HCT116 (cell line): ENCODE results near the gene APCDD1L. TPM values are rescaled to one million over a fixed set of nuclear protein-coding genes. Genes with fewer than 3 reads are reported as not detected.

Experiments
- ATAC-seq: fragments of 200-7000 bp; cut with Tn5 transposase; 2 replicates; pipeline ENCODE4 v1.9.1; 2020; ENCODE audit warnings: mild to moderate bottlenecking, moderate library complexity
- BruUV-seq: library from RNA; stranded (reverse); fragments of 400-500 nt; replicated peaks from 2 replicates; lab custom pipeline; 2021; lab: Mats Ljungman, UMichigan
- CTCF ChIA-PET: fragments of 300-600 bp; sonication (Branson Sonifier 250); formaldehyde crosslinking; loops from one replicate; lab custom pipeline; 2021; ENCODE audit warnings: antibody characterized with exemption; lab: Charles Lee
- POLR2A ChIA-PET: fragments of 300-600, 350-600 bp; sonication (Branson Sonifier 250); formaldehyde crosslinking; loops from one replicate; lab custom pipeline; 2021; ENCODE audit warnings: antibody characterized with exemption; lab: Charles Lee
- RAD21 ChIA-PET, 2 experiments: fragments of 300-600 bp; sonication (Branson Sonifier 250); formaldehyde crosslinking; loops; one replicate each; lab custom pipeline; 2023; ENCODE audit warnings: low total read pairs in 2 of 2; ENCODE audit not compliant: uncharacterized antibody in 2 of 2, unreplicated experiment in 2 of 2, low non-redundant PET in 1 of 2; lab: Charles Lee
- DNase-seq: peaks from one replicate; pipeline ENCODE4 v3.0.0-alpha.2; 2010; ENCODE audit warnings: low read depth, low spot score
- H2AFZ ChIP-seq: fragments of 200-600 bp; shearing (Covaris generic), sonication (generic); 2 replicates; pipeline ENCODE4 v1.6.1; 2017; ENCODE audit warnings: low read depth, mixed run types, mixed read lengths, antibody characterized with exemption, low read length; ENCODE audit not compliant: poor library complexity, severe bottlenecking
- H3K27ac ChIP-seq: 2 replicates; pipeline ENCODE4 v1.5.1; 2012; ENCODE audit warnings: low read depth, low read length
- H3K27me3 ChIP-seq: fragments of 200-600 bp; sonication (generic); 2 replicates; pipeline ENCODE4 v1.6.1; 2016; ENCODE audit warnings: mixed run types, low read length, mixed read lengths; ENCODE audit not compliant: insufficient read depth
- H3K36me3 ChIP-seq, 2 experiments: fragments of 200-500 bp in 1 of 2; fragments of 200-600 bp in 1 of 2; sonication (Bioruptor generic) in 1 of 2; sonication (generic) in 1 of 2; 2 replicates each; pipeline versions ENCODE4 v1.5.1 to v1.6.1; 2014 to 2016; ENCODE audit warnings: low read length in 2 of 2, inconsistent platforms in 1 of 2, mixed read lengths in 1 of 2, mixed run types in 1 of 2; ENCODE audit not compliant: insufficient read depth in 2 of 2, control insufficient read depth in 1 of 2
- H3K4me1 ChIP-seq, 2 experiments: fragments of 200-600 bp in 1 of 2; sonication (generic) in 1 of 2; 2 replicates each; pipeline versions ENCODE4 v1.5.1 to v1.6.1; 2012 to 2017; ENCODE audit warnings: low read length in 2 of 2, inconsistent platforms in 1 of 2, mild to moderate bottlenecking in 1 of 2, mixed read lengths in 1 of 2, mixed run types in 1 of 2, moderate library complexity in 1 of 2; ENCODE audit not compliant: insufficient read depth in 2 of 2, control insufficient read depth in 1 of 2
- H3K4me2 ChIP-seq: fragments of 200-600 bp; sonication (generic); 2 replicates; pipeline ENCODE4 v1.6.1; 2017; ENCODE audit warnings: mixed run types, low read length, mixed read lengths
- H3K4me3 ChIP-seq, 2 experiments: fragments of 200-600 bp in 1 of 2; sonication (generic) in 1 of 2; replicated peaks in 1 of 2; 2 replicates each; pipeline ENCODE4 v1.5.1; 2011 to 2016; ENCODE audit warnings: low read length in 2 of 2, control low read depth in 1 of 2, low read depth in 1 of 2, mild to moderate bottlenecking in 1 of 2, mixed read lengths in 1 of 2, mixed run types in 1 of 2
- H3K79me2 ChIP-seq: fragments of 200-600 bp; sonication (generic); 2 replicates; pipeline ENCODE4 v1.6.1; 2017; ENCODE audit warnings: mild to moderate bottlenecking, mixed run types, low read length, moderate library complexity, mixed read lengths; ENCODE audit not compliant: insufficient read depth
- H3K9ac ChIP-seq: fragments of 200-600 bp; sonication (generic); 2 replicates; pipeline ENCODE4 v1.6.1; 2016; ENCODE audit warnings: low read length, mixed read lengths
- H3K9me2 ChIP-seq: fragments of 200-600 bp; sonication (generic), shearing (Covaris generic); 2 replicates; pipeline ENCODE4 v1.6.1; 2017; ENCODE audit warnings: mixed run types, mild to moderate bottlenecking, moderate library complexity; ENCODE audit not compliant: insufficient read depth
- H3K9me3 ChIP-seq, 2 experiments: fragments of 200-500 bp in 1 of 2; fragments of 200-600 bp in 1 of 2; sonication (Bioruptor generic) in 1 of 2; sonication (generic) in 1 of 2; 2 replicates each; pipeline ENCODE4 v1.6.1; 2014 to 2017; ENCODE audit warnings: low read length in 2 of 2, mixed read lengths in 2 of 2, inconsistent platforms in 1 of 2, low read depth in 1 of 2, mild to moderate bottlenecking in 1 of 2, mixed run types in 1 of 2, moderate library complexity in 1 of 2; ENCODE audit not compliant: control insufficient read depth in 1 of 2, insufficient read depth in 1 of 2
- H4K20me1 ChIP-seq: fragments of 200-600 bp; sonication (generic), shearing (Covaris generic); 2 replicates; pipeline ENCODE4 v1.6.1; 2017; ENCODE audit warnings: mixed run types, mild to moderate bottlenecking, moderate library complexity; ENCODE audit not compliant: insufficient read depth
- CBX3 ChIP-seq: IDR thresholded peaks from 2 replicates; pipeline ENCODE4 v1.6.1; 2012; ENCODE audit warnings: low read depth
- JUND ChIP-seq: IDR thresholded peaks from 2 replicates; pipeline ENCODE4 v1.6.1; 2012
- POLR2AphosphoS5 ChIP-seq: IDR thresholded peaks from 2 replicates; pipeline ENCODE4 v1.6.1; 2011; ENCODE audit warnings: mild to moderate bottlenecking, low read depth, low read length, moderate library complexity
- SP1 ChIP-seq: IDR thresholded peaks from 2 replicates; pipeline ENCODE4 v1.6.1; 2012; ENCODE audit warnings: low read depth
- SRF ChIP-seq: IDR thresholded peaks from 2 replicates; pipeline ENCODE4 v1.6.1; 2012; ENCODE audit warnings: low read depth
- ZNF274 ChIP-seq: fragments of 200-500 bp; sonication (Bioruptor generic); IDR thresholded peaks from 2 replicates; pipeline ENCODE4 v1.6.1; 2014; ENCODE audit warnings: mild to moderate bottlenecking, low read depth, low read length, inconsistent platforms
- intact Hi-C: fragments of 100-400 bp; cut with micrococcal nuclease; formaldehyde crosslinking; loops from 2 replicates; pipeline ENCODE4 v1.10.0; 2022
- total RNA-seq: library from RNA; stranded (reverse); gene quantifications from one replicate; pipeline ENCODE4 v1.2.1, GENCODE V29; 2021; ENCODE audit not compliant: unreplicated experiment
- TF ChIP-seq, protein P1 (sequence below): IDR thresholded peaks from 2 replicates; pipeline ENCODE4 v1.6.1; 2012
- TF ChIP-seq, protein P2 (sequence below): IDR thresholded peaks from 2 replicates; pipeline ENCODE4 v1.6.1; 2012

Gene APCDD1L
- total RNA-seq, 1 experiment from 2014 or later, result not detected

- ChIA-PET RAD21 (no interaction called here), CTCF (no interaction called here)
- no peak overlapping the region for H3K4me2 ChIP-seq
- no peak overlapping the region for H3K27ac ChIP-seq
- intact Hi-C loops, result no loop called here
- DNase-seq, result no peak
- no peaks in the 10 kb centered on the region for H3K36me3 ChIP-seq
- BruUV-seq, result no TSS peak
- H3K9ac ChIP-seq, result no peak overlapping the region
- H4K20me1 ChIP-seq, result no peaks in the 10 kb centered on the region
- no peaks in the 10 kb centered on the region for H3K9me3 ChIP-seq
- TF ChIP-seq, protein P1, sequence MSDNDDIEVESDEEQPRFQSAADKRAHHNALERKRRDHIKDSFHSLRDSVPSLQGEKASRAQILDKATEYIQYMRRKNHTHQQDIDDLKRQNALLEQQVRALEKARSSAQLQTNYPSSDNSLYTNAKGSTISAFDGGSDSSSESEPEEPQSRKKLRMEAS, result no peak
- TF ChIP-seq, all 23 proteins: peak for 0
- H2AFZ ChIP-seq, result no peak overlapping the region
- no peaks in the 10 kb centered on the region for H3K27me3 ChIP-seq
- H3K4me3 ChIP-seq, result no peak overlapping the region
- H3K79me2 ChIP-seq, result no peaks in the 10 kb centered on the region
- no peaks in the 10 kb centered on the region for H3K9me2 ChIP-seq
- H3K4me1 ChIP-seq, result no peaks in the 10 kb centered on the region
- POLR2A ChIA-PET, result no interaction called here
- no peak for ATAC-seq
Observed at GRCh38 chr20:58464838-58465237, 50.4 kb downstream of the APCDD1L start.

GRCh38 chr20:58463256-58463655 is 51.9 kb downstream of the APCDD1L start:
- Histone ChIP-seq H3K9ac (no peak overlapping the region), H3K9me3 (no peaks in the 10 kb centered on the region), H3K4me1 (no peaks in the 10 kb centered on the region), H3K27ac (no peak overlapping the region), H3K4me3 (no peak overlapping the region), H3K79me2 (no peaks in the 10 kb centered on the region), H3K36me3 (no peaks in the 10 kb centered on the region), H2AFZ (no peak overlapping the region), H4K20me1 (no peaks in the 10 kb centered on the region), H3K9me2 (no peaks in the 10 kb centered on the region), H3K27me3 (no peaks in the 10 kb centered on the region), H3K4me2 (no peak overlapping the region)
- CTCF ChIA-PET, result no interaction called here
- intact Hi-C loops, result no loop called here
- DNase-seq (no peak), ATAC-seq (no peak)
- TF ChIP-seq SRF (no peak), POLR2AphosphoS5 (no peak), JUND (no peak), CBX3 (no peak), SP1 (no peak), ZNF274 (no peak)
- TF ChIP-seq, protein P2, sequence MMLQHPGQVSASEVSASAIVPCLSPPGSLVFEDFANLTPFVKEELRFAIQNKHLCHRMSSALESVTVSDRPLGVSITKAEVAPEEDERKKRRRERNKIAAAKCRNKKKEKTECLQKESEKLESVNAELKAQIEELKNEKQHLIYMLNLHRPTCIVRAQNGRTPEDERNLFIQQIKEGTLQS, result no peak
- TF ChIP-seq, protein P1, result no peak
- POLR2A ChIA-PET, result no interaction called here
- BruUV-seq, result no TSS peak
- RAD21 ChIA-PET, result no interaction called here
